IMR-90 (cell line): ENCODE results near the gene STAG1.

Experiments
- BHLHE40 ChIP-seq: fragments of 150-350 bp; IDR thresholded peaks from 2 replicates; pipeline ENCODE4 v1.6.1; 2016; ENCODE audit warnings: mild to moderate bottlenecking, low read depth, low read length
- CTCF ChIP-seq: conservative IDR thresholded peaks from 2 replicates; pipeline ENCODE4 v1.5.1; 2012; ENCODE audit warnings: mild to moderate bottlenecking, low read depth, low read length, improper control_type of control experiment
- MAFK ChIP-seq: IDR thresholded peaks from 2 replicates; pipeline ENCODE4 v1.6.1; 2012; ENCODE audit warnings: low read depth, low read length, improper control_type of control experiment
- MAZ ChIP-seq: IDR thresholded peaks from 2 replicates; pipeline ENCODE4 v1.6.1; 2012; ENCODE audit warnings: low read depth, mild to moderate bottlenecking, low read length, improper control_type of control experiment, moderate library complexity, borderline replicate concordance
- MXI1 ChIP-seq: IDR thresholded peaks from 2 replicates; pipeline ENCODE4 v1.6.1; 2012; ENCODE audit warnings: low read depth, mild to moderate bottlenecking, low read length, moderate library complexity, borderline replicate concordance
- POLR2A ChIP-seq: IDR thresholded peaks from 2 replicates; pipeline ENCODE4 v1.6.1; 2012; ENCODE audit warnings: mild to moderate bottlenecking, low read depth, low read length
- USF2 ChIP-seq: fragments of 150-350 bp; IDR thresholded peaks from 2 replicates; pipeline ENCODE4 v1.6.1; 2017; ENCODE audit warnings: mild to moderate bottlenecking, antibody characterized with exemption, low read length, low read depth

GRCh38 chr3:136617198-136617597, 135.0 kb downstream of the STAG1 start:
- no peak for TF ChIP-seq CTCF
- TF ChIP-seq USF2, result no peak
- TF ChIP-seq BHLHE40, result no peak
- no peak for TF ChIP-seq POLR2A
- no peak for TF ChIP-seq MAZ
- no peak for TF ChIP-seq MXI1
- TF ChIP-seq MAFK, result no peak
